ENCODE data around the gene MEGF11. TPM values are rescaled to one million over a fixed set of nuclear protein-coding genes. Genes with fewer than 3 reads are reported as not detected.

The MEGF11 gene
- total RNA-seq, 1 donor from 2014 or later = 0.06 TPM

- peaks cover 13% of the 10 kb centered on the region for H3F3A ChIP-seq (ENCODE audit: low read depth)
- peak; percentile 83 for DNase-seq (ENCODE audit: low spot score)
- Mint-ChIP-seq H3K4me1 (peaks cover 31% of the 10 kb centered on the region), H3K27ac (peak within 1 kb of the TSS; percentile 96), H3K4me3 (peak within 1 kb of the TSS; percentile 89), H3K36me3 (peaks cover 9% of the 10 kb centered on the region), H3K9me3 (no peaks in the 10 kb centered on the region), H3K27me3 (ENCODE audit: insufficient read depth, low read depth) (peaks cover 6% of the 10 kb centered on the region)
- no peak for TF ChIP-seq CTCF (IDR thresholded peaks at IDR 0.05)
- TF ChIP-seq EZH2 (IDR thresholded peaks at IDR 0.05) = no peak
- no peak for TF ChIP-seq EZH2phosphoT487 (IDR thresholded peaks at IDR 0.05)
- H3K9me3 ChIP-seq (ENCODE audit: low read depth) = no peaks in the 10 kb centered on the region
- H4K20me1 ChIP-seq (ENCODE audit: low read depth) = peaks cover 1% of the 10 kb centered on the region
- peaks cover 11% of the 10 kb centered on the region for H3K4me1 ChIP-seq
- peak within 1 kb of the TSS; percentile 57 for H3K4me3 ChIP-seq
- no peaks in the 10 kb centered on the region for H3K36me3 ChIP-seq
- peaks cover 5% of the 10 kb centered on the region for H3K27me3 ChIP-seq
- peak within 1 kb of the TSS; percentile 95 for H2AFZ ChIP-seq (replicated peaks)
- H3K4me2 ChIP-seq = peak within 1 kb of the TSS; percentile 87
- H3K79me2 ChIP-seq (ENCODE audit: low read depth) = peaks cover 29% of the 10 kb centered on the region
- H3K9ac ChIP-seq = peak within 1 kb of the TSS; percentile 16
- H3K27ac ChIP-seq = no peak within 1 kb of the TSS
Measured at GRCh38 chr15:66293419-66294156, 40.0 kb upstream of the MEGF11 start, which contains the start of gene DIS3L. DIS3L (plus strand) TSS chr15:66293568; CDS start chr15:66293597, 29 bp downstream.

GRCh38 chr15:66292571-66293418, 39.2 kb upstream of the MEGF11 start:
- Histone ChIP-seq H3K4me1 (peaks cover 11% of the 10 kb centered on the region), H2AFZ (replicated peaks) (peak overlapping the region; percentile 95), H3K27me3 (peaks cover 5% of the 10 kb centered on the region), H3K9me3 (ENCODE audit: low read depth) (no peaks in the 10 kb centered on the region), H3K4me3 (peak overlapping the region; percentile 57), H3K9ac (no peak overlapping the region), H3F3A (ENCODE audit: low read depth) (peaks cover 19% of the 10 kb centered on the region), H3K4me2 (peak overlapping the region; percentile 87), H4K20me1 (ENCODE audit: low read depth) (no peaks in the 10 kb centered on the region), H3K27ac (no peak overlapping the region), H3K36me3 (no peaks in the 10 kb centered on the region), H3K79me2 (ENCODE audit: low read depth) (peaks cover 29% of the 10 kb centered on the region)
- peak overlapping the region; percentile 81 for H3K27ac Mint-ChIP-seq
- H3K4me3 Mint-ChIP-seq = peak overlapping the region; percentile 81
- H3K27me3 Mint-ChIP-seq (ENCODE audit: insufficient read depth, low read depth) = peaks cover 6% of the 10 kb centered on the region
- DNase-seq (ENCODE audit: low spot score) = no peak
- peaks cover 9% of the 10 kb centered on the region for H3K36me3 Mint-ChIP-seq
- H3K9me3 Mint-ChIP-seq = no peaks in the 10 kb centered on the region
- peaks cover 31% of the 10 kb centered on the region for H3K4me1 Mint-ChIP-seq
- TF ChIP-seq CTCF (IDR thresholded peaks at IDR 0.05) (no peak), EZH2phosphoT487 (IDR thresholded peaks at IDR 0.05) (no peak), EZH2 (IDR thresholded peaks at IDR 0.05) (no peak)

- peak overlapping the region; percentile 81 for H3K4me3 Mint-ChIP-seq
- peaks cover 4% of the 10 kb centered on the region for H3K27me3 Mint-ChIP-seq (ENCODE audit: insufficient read depth, low read depth)
- peak overlapping the region; percentile 54 for H3K27ac Mint-ChIP-seq
- Histone ChIP-seq H3K4me3 (no peak overlapping the region), H2AFZ (replicated peaks) (no peak overlapping the region), H3K4me1 (peaks cover 13% of the 10 kb centered on the region), H3K79me2 (ENCODE audit: low read depth) (peaks cover 28% of the 10 kb centered on the region), H4K20me1 (ENCODE audit: low read depth) (no peaks in the 10 kb centered on the region), H3K9ac (no peak overlapping the region), H3K36me3 (no peaks in the 10 kb centered on the region), H3K4me2 (no peak overlapping the region), H3K27me3 (peaks cover 5% of the 10 kb centered on the region), H3K9me3 (ENCODE audit: low read depth) (no peaks in the 10 kb centered on the region), H3F3A (ENCODE audit: low read depth) (peaks cover 19% of the 10 kb centered on the region), H3K27ac (no peak overlapping the region)
- H3K36me3 Mint-ChIP-seq = peaks cover 4% of the 10 kb centered on the region
- peaks cover 31% of the 10 kb centered on the region for H3K4me1 Mint-ChIP-seq
- H3K9me3 Mint-ChIP-seq = no peaks in the 10 kb centered on the region
- TF ChIP-seq EZH2 (IDR thresholded peaks at IDR 0.05) (no peak), EZH2phosphoT487 (IDR thresholded peaks at IDR 0.05) (no peak)
- DNase-seq (ENCODE audit: low spot score) = no peak
Measured at GRCh38 chr15:66291816-66292570, 38.4 kb upstream of the MEGF11 start.

All from neural progenitor cell (in vitro differentiated cells).